Measurements from ENCODE around the gene HJV. TPM values are rescaled to one million over a fixed set of nuclear protein-coding genes. Genes with fewer than 3 reads are reported as not detected.

HJV gene
- polyA plus RNA-seq, 4 donors = 0.65 TPM; not detected in 3

- Histone ChIP-seq H3K27ac (ENCODE audit: low read depth in 1 of 3, low read length in 2 of 3) (no peak overlapping the region), H3K4me3 (ENCODE audit: low read depth in 1 of 3, low read length in 3 of 3) (no peak overlapping the region), H3K9me3 (ENCODE audit: control insufficient read depth in 2 of 2, insufficient read depth in 1 of 2, low read depth in 1 of 2, low read length in 1 of 2) (no peaks in the 10 kb centered on the region), H3K36me3 (ENCODE audit: control insufficient read depth in 3 of 3, insufficient read depth in 2 of 3, low read depth in 1 of 3, low read length in 3 of 3) (no peaks in the 10 kb centered on the region), H3K4me1 (ENCODE audit: control insufficient read depth in 3 of 3, insufficient read depth in 2 of 3, low read depth in 1 of 3, low read length in 2 of 3) (peaks cover 0 to 11% (median 0%) of the 10 kb centered on the region in 3 donors), H3K27me3 (ENCODE audit: control insufficient read depth in 3 of 3, insufficient read depth in 3 of 3, low read length in 3 of 3) (peaks cover 0 to 37% (median 0%) of the 10 kb centered on the region in 3 donors)
- WGBS, 3 donors = 35 to 57% (median 56%) methylated on average over 1 of the region's 1 CpG
- no peak for FAIRE-seq
- DNase-seq = no peak
Measured at GRCh38 chr1:146016891-146017290, 4.6 kb downstream of the HJV start.

GRCh38 chr1:146013559-146013922 lies 8.0 kb downstream of the HJV start:
- H3K27ac ChIP-seq (ENCODE audit: low read depth in 1 of 3, low read length in 2 of 3) = no peak overlapping the region
- FAIRE-seq (no peak), DNase-seq (no peak)
- H3K4me1 ChIP-seq (ENCODE audit: control insufficient read depth in 3 of 3, insufficient read depth in 2 of 3, low read depth in 1 of 3, low read length in 2 of 3) = no peaks in the 10 kb centered on the region
- WGBS, 3 donors = 80 to 83% (median 82%) methylated on average over 6 of the region's 6 CpGs
- H3K4me3 ChIP-seq (ENCODE audit: low read depth in 1 of 3, low read length in 3 of 3) = no peak overlapping the region
- no peaks in the 10 kb centered on the region for H3K9me3 ChIP-seq (ENCODE audit: control insufficient read depth in 2 of 2, insufficient read depth in 1 of 2, low read depth in 1 of 2, low read length in 1 of 2)
- peaks cover 0 to 18% (median 0%) of the 10 kb centered on the region in 3 donors for H3K27me3 ChIP-seq (ENCODE audit: control insufficient read depth in 3 of 3, insufficient read depth in 3 of 3, low read length in 3 of 3)
- no peaks in the 10 kb centered on the region for H3K36me3 ChIP-seq (ENCODE audit: control insufficient read depth in 3 of 3, insufficient read depth in 2 of 3, low read depth in 1 of 3, low read length in 3 of 3)

- DNase-seq (peak; percentile 70 to 75), FAIRE-seq (no peak)
- Histone ChIP-seq H3K9me3 (ENCODE audit: control insufficient read depth in 2 of 2, insufficient read depth in 1 of 2, low read depth in 1 of 2, low read length in 1 of 2) (no peaks in the 10 kb centered on the region), H3K27me3 (ENCODE audit: control insufficient read depth in 3 of 3, insufficient read depth in 3 of 3, low read length in 3 of 3) (peaks cover 0 to 12% (median 0%) of the 10 kb centered on the region in 3 donors), H3K27ac (ENCODE audit: low read depth in 1 of 3, low read length in 2 of 3) (no peak overlapping the region), H3K4me1 (ENCODE audit: control insufficient read depth in 3 of 3, insufficient read depth in 2 of 3, low read depth in 1 of 3, low read length in 2 of 3) (no peaks in the 10 kb centered on the region), H3K4me3 (ENCODE audit: low read depth in 1 of 3, low read length in 3 of 3) (no peak overlapping the region), H3K36me3 (ENCODE audit: control insufficient read depth in 3 of 3, insufficient read depth in 2 of 3, low read depth in 1 of 3, low read length in 3 of 3) (no peaks in the 10 kb centered on the region)
- 4 to 7% (median 6%) methylated on average over 4 of the region's 4 CpGs for WGBS, 3 donors
Measured at GRCh38 chr1:146012703-146013558, 8.6 kb downstream of the HJV start.

- Histone ChIP-seq H3K4me3 (ENCODE audit: low read depth in 1 of 3, low read length in 3 of 3) (no peak overlapping the region), H3K27ac (ENCODE audit: low read depth in 1 of 3, low read length in 2 of 3) (peak overlapping the region in 1 of 3 donors; percentile 38), H3K27me3 (ENCODE audit: control insufficient read depth in 3 of 3, insufficient read depth in 3 of 3, low read length in 3 of 3) (peaks cover 0 to 4% (median 0%) of the 10 kb centered on the region in 3 donors), H3K9me3 (ENCODE audit: control insufficient read depth in 2 of 2, insufficient read depth in 1 of 2, low read depth in 1 of 2, low read length in 1 of 2) (no peaks in the 10 kb centered on the region), H3K36me3 (ENCODE audit: control insufficient read depth in 3 of 3, insufficient read depth in 2 of 3, low read depth in 1 of 3, low read length in 3 of 3) (no peaks in the 10 kb centered on the region), H3K4me1 (ENCODE audit: control insufficient read depth in 3 of 3, insufficient read depth in 2 of 3, low read depth in 1 of 3, low read length in 2 of 3) (peaks cover 0 to 3% (median 3%) of the 10 kb centered on the region in 3 donors)
- FAIRE-seq (no peak), DNase-seq (no peak)
- WGBS, 3 donors = 84 to 95% (median 86%) methylated on average over 8 of the region's 8 CpGs
Measured at GRCh38 chr1:146010126-146010738, 11.3 kb downstream of the HJV start.

- H3K9me3 ChIP-seq (ENCODE audit: control insufficient read depth in 2 of 2, insufficient read depth in 1 of 2, low read depth in 1 of 2, low read length in 1 of 2) = no peaks in the 10 kb centered on the region
- H3K4me1 ChIP-seq (ENCODE audit: control insufficient read depth in 3 of 3, insufficient read depth in 2 of 3, low read depth in 1 of 3, low read length in 2 of 3) = peaks cover 0 to 3% (median 3%) of the 10 kb centered on the region in 3 donors
- no peak for FAIRE-seq
- no peaks in the 10 kb centered on the region for H3K36me3 ChIP-seq (ENCODE audit: control insufficient read depth in 3 of 3, insufficient read depth in 2 of 3, low read depth in 1 of 3, low read length in 3 of 3)
- 83 to 87% (median 84%) methylated on average over 8 of the region's 8 CpGs for WGBS, 3 donors
- no peak overlapping the region for H3K4me3 ChIP-seq (ENCODE audit: low read depth in 1 of 3, low read length in 3 of 3)
- no peak for DNase-seq
- H3K27ac ChIP-seq (ENCODE audit: low read depth in 1 of 3, low read length in 2 of 3) = peak overlapping the region in 1 of 3 donors; percentile 79
- H3K27me3 ChIP-seq (ENCODE audit: control insufficient read depth in 3 of 3, insufficient read depth in 3 of 3, low read length in 3 of 3) = no peaks in the 10 kb centered on the region
Measured at GRCh38 chr1:146007489-146008133, 13.9 kb downstream of the HJV start.

GRCh38 chr1:146001709-146002108 lies 19.8 kb downstream of the HJV start:
- H3K9me3 ChIP-seq (ENCODE audit: control insufficient read depth in 2 of 2, insufficient read depth in 1 of 2, low read depth in 1 of 2, low read length in 1 of 2) = no peaks in the 10 kb centered on the region
- H3K4me1 ChIP-seq (ENCODE audit: control insufficient read depth in 3 of 3, insufficient read depth in 2 of 3, low read depth in 1 of 3, low read length in 2 of 3) = peaks cover 4 to 14% (median 5%) of the 10 kb centered on the region in 3 donors
- no peaks in the 10 kb centered on the region for H3K27me3 ChIP-seq (ENCODE audit: control insufficient read depth in 3 of 3, insufficient read depth in 3 of 3, low read length in 3 of 3)
- no peaks in the 10 kb centered on the region for H3K36me3 ChIP-seq (ENCODE audit: control insufficient read depth in 3 of 3, insufficient read depth in 2 of 3, low read depth in 1 of 3, low read length in 3 of 3)
- WGBS, 3 donors = 94 to 98% (median 97%) methylated on average over 2 of the region's 2 CpGs
- H3K27ac ChIP-seq (ENCODE audit: low read depth in 1 of 3, low read length in 2 of 3) = peak overlapping the region in 1 of 3 donors; percentile 67
- DNase-seq (no peak), FAIRE-seq (no peak)
- no peak overlapping the region for H3K4me3 ChIP-seq (ENCODE audit: low read depth in 1 of 3, low read length in 3 of 3)

GRCh38 chr1:145999321-146000024 lies 22.1 kb downstream of the HJV start:
- peak in 1 of 2 donors; percentile 62 for DNase-seq
- no peak for FAIRE-seq
- Histone ChIP-seq H3K4me1 (ENCODE audit: control insufficient read depth in 3 of 3, insufficient read depth in 2 of 3, low read depth in 1 of 3, low read length in 2 of 3) (peaks cover 4 to 14% (median 5%) of the 10 kb centered on the region in 3 donors), H3K27me3 (ENCODE audit: control insufficient read depth in 3 of 3, insufficient read depth in 3 of 3, low read length in 3 of 3) (no peaks in the 10 kb centered on the region), H3K4me3 (ENCODE audit: low read depth in 1 of 3, low read length in 3 of 3) (no peak overlapping the region), H3K27ac (ENCODE audit: low read depth in 1 of 3, low read length in 2 of 3) (peak overlapping the region; percentile 24 to 87 (median 71)), H3K9me3 (ENCODE audit: control insufficient read depth in 2 of 2, insufficient read depth in 1 of 2, low read depth in 1 of 2, low read length in 1 of 2) (no peaks in the 10 kb centered on the region), H3K36me3 (ENCODE audit: control insufficient read depth in 3 of 3, insufficient read depth in 2 of 3, low read depth in 1 of 3, low read length in 3 of 3) (peaks cover 0 to 6% (median 5%) of the 10 kb centered on the region in 3 donors)
- 9 to 26% (median 22%) methylated on average over 5 of the region's 5 CpGs for WGBS, 3 donors

- FAIRE-seq (no peak), DNase-seq (peak in 1 of 2 donors; percentile 33)
- peaks cover 5 to 17% (median 11%) of the 10 kb centered on the region in 3 donors for H3K4me1 ChIP-seq (ENCODE audit: control insufficient read depth in 3 of 3, insufficient read depth in 2 of 3, low read depth in 1 of 3, low read length in 2 of 3)
- H3K36me3 ChIP-seq (ENCODE audit: control insufficient read depth in 3 of 3, insufficient read depth in 2 of 3, low read depth in 1 of 3, low read length in 3 of 3) = peaks cover 13 to 17% (median 17%) of the 10 kb centered on the region in 3 donors
- no peaks in the 10 kb centered on the region for H3K9me3 ChIP-seq (ENCODE audit: control insufficient read depth in 2 of 2, insufficient read depth in 1 of 2, low read depth in 1 of 2, low read length in 1 of 2)
- peak overlapping the region in 1 of 3 donors; percentile 56 for H3K4me3 ChIP-seq (ENCODE audit: low read depth in 1 of 3, low read length in 3 of 3)
- peak overlapping the region; percentile 90 to 95 (median 95) for H3K27ac ChIP-seq (ENCODE audit: low read depth in 1 of 3, low read length in 2 of 3)
- WGBS, 3 donors = 4 to 15% (median 6%) methylated on average over 3 of the region's 3 CpGs
- no peaks in the 10 kb centered on the region for H3K27me3 ChIP-seq (ENCODE audit: control insufficient read depth in 3 of 3, insufficient read depth in 3 of 3, low read length in 3 of 3)
Measured at GRCh38 chr1:145997718-145998023, 23.9 kb downstream of the HJV start.
